Stimulated activated CD8-positive, alpha-beta memory T cell treated with anti-CD3 and anti-CD28 coated beads, Interleukin-12 subunit alpha, Interleukin-12 subunit beta, amount 100 ng/mL, for 24 hours (primary cell): ENCODE measurements around the gene GET4.

Experiments
- DNase-seq: peaks from one replicate; pipeline ENCODE4 v3.0.0-alpha.2; 2020; ENCODE audit errors: extremely low read depth

GET4 gene

GRCh38 chr7:885893-886625, 9.7 kb downstream of the GET4 start:
- DNase-seq, result no peak

GRCh38 chr7:886626-887487, 10.5 kb downstream of the GET4 start:
- DNase-seq, result no peak

- DNase-seq, result no peak
These were observed 11.1 kb downstream of the GET4 start for GRCh38 chr7:887488-887820.

DNA sequence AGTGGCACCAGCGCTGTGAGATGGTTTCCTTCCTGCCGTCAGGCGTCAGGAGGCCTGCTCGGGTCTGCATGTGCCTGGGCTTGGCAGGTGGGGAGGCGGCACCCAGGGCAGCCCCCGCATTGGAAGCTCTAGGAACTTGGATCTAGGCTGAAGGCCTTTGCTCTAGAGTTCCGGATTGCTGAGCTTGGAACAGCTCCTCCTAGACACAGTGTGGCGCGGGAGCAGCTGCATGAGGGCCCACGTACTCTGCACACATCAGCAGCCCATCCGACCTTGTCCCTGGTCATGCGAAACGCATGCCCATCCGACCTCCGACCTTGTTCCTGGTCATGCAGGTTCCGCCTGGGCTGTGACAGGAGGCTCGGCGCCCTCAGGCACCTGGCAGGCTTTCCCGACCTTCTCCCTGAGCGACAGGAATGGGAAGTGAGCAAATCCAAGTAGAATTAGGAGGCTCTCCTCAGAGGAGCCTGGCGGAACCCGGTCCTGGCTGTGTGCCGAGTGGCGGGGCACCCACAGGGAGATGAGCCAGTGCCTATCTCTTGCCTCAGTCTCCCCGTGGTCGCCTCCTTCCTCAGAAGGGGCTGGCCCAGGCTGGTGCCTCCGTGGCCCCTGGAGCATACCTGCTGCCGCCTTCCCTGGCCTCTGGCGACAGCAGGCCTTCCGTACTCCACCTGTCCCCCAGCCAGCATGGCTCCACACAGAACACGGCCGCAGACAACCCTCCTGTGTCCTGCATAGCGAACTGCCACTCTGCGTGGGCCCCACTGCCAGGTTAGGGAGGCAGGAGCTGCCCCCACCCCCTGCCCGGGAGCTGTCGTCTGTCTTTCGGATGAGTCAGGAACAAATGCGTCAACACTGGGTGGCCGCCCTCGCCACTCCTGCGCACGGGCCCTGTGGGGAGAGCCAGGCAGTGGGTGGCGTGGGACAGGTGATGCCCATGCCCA, 12.0 kb downstream of the GET4 start:
- no peak for DNase-seq

DNA sequence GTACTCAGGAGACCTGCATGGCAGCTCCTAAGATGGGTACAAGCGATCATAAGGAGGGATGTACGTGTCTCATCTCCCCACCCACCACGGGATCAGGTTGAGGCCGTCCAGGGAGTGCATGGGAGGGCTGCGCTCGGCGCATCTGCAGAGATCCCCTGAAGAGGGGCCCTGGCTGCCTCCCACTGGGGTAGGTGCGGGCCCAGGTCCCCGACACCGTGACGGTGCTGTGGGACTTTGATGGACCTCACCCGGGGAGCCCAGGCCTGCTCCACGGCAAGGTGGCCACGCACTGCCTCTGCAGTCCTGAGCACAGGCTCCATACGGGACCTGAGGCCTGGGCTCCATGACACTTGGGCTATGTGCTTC, 12.7 kb downstream of the GET4 start:
- DNase-seq, result no peak

DNA sequence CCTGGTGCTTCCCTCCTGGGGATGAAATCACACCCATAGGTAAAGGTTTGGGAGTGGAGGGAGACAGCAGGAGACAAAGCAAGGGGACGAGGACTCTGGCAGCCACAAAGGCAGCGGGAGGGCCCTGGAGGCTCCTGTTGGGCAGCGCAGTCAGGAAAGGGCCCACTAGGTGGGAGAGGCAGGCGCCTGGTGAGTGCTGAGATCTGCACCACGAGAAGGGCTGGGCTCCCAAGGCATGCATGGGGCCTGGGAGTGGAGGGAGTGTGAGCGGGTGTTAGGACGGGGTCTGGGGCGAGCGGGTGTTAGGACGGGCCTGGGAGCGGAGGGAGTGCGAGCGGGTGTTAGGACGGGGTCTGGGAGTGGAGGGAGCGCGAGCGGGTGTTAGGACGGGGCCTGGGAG, 13.0 kb downstream of the GET4 start:
- no peak for DNase-seq

GRCh38 chr7:890868-891267, 14.5 kb downstream of the GET4 start:
- DNase-seq, result no peak

DNA sequence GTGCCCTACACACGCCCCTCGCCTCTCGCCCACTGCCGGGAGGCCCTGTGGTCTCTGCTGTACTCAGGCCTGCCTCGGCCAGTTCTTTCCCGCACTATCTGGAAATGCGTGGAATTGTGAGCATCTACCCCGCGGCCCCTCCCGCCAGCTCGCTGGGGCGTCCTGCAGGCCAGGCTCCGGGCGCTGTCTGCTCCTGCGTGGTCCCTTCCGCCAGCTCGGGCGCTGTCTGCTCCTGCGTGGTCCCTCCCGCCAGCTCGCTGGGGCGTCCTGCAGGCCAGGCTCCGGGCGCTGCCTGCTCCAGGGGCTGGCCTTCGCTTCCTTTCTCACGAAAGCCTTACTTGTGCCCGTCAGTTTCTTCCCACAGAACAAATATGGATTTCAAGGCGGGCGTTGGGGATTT, 14.9 kb downstream of the GET4 start:
- no peak for DNase-seq

DNA sequence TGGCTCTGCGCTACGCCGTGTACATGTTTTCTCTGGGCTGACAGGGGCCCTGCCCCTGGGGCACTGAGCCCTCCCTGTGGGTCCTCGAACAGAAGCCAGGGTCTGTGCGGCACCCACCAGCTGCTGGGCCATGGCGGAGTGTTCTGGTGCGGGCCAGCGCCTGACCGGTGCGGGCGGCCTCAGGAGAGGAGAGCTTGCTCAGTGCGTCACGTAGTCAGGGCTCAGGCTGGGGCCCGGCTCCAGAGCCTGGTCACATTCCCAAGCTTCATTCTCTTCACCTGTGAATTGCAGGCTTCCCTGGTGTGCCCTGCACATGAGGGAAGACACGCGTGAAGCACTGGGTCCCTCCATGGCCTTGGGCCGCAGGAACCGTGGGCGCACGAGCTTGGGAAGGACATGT, 15.5 kb downstream of the GET4 start:
- DNase-seq, result no peak

DNA sequence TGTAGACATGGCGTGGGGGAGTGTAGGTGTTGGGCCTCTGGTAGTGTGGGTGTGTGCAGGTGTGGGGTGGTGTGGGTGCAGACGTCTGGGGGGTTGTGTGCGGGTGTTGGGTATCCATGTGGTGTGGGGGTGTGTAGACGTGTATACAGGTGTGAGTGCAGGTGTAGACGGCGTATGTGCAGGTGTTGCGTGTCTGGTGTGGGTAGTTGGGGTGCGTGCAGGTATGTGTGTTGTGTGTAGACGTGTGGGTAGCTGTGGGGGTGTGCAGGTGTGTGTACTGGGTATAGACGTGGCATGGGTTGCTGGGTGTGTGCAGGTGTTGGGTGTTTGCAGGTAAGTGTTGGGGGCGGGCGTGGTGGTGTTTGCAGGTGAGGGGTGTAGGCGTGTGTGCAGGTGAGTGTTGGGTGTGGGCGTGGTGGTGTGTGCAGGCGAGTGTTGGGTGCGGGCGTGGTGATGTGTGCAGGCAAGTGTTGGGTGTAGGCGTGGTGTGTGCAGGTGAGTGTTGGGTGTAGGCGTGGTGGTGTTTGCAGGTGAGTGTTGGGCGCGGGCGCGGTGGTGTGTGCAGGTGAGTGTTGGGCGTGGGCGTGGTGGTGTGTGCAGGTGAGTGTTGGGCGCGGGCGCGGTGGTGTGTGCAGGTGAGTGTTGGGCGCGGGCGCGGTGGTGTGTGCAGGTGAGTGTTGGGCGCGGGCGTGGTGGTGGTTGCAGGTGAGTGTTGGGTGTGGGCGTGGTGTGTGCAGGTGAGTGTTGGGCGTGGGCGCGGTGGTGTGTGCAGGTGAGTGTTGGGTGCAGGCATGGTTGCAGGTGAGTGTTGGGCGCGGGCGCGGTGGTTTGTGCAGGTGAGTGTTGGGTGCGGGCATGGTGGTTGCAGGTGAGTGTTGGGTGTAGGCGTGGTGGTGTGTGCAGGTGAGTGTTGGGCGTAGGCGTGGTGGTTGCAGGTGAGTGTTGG, 16.6 kb downstream of the GET4 start:
- no peak for DNase-seq

GRCh38 chr7:893686-894085, 17.3 kb downstream of the GET4 start:
- no peak for DNase-seq

GRCh38 chr7:894164-894867, 18.0 kb downstream of the GET4 start:
- DNase-seq, result no peak

GRCh38 chr7:894927-895450, 18.6 kb downstream of the GET4 start:
- DNase-seq, result no peak

GRCh38 chr7:895451-896052, 19.2 kb downstream of the GET4 start:
- no peak for DNase-seq

GRCh38 chr7:896346-897075, 20.2 kb downstream of the GET4 start:
- DNase-seq, result no peak

- DNase-seq, result no peak
These were observed 20.7 kb downstream of the GET4 start for GRCh38 chr7:897086-897485.

DNA sequence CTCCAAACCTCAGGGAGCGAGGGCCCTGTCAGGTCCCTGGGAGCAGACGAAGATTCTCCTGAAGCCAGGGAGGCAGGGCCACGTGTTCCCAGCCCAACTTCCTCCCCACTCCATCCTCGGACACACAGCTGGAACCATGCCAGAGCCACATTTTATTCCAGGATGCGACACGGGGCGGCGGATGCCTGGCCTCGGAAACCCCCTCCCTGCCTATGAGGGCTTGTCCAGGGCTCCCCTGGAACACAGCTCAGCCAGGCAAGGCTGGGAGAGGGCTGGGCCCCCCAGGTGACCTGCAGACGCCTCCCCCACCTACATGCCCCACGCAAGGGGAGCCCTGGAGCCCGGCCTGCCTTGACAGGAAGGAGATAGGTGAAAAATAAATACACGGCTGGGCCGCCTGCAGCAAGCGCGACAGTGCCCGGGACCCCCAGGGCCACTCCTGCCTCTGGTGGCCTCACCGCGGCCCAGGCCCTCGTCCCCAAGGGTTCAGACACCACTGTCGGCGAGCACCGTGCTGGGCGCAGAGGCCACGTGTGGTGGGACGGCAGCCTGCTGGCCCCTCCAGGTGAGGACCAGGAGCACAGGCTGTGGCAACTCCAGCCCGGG, 21.5 kb downstream of the GET4 start:
- DNase-seq, result no peak

GRCh38 chr7:898460-898854, 22.1 kb downstream of the GET4 start:
- no peak for DNase-seq
